ENCODE results near the gene GRID1. TPM values are rescaled to one million over a fixed set of nuclear protein-coding genes. Genes with fewer than 3 reads are reported as not detected.
A peak's percentile ranks its signal among the peaks of the same experiment; 100 is the strongest.

The GRID1 gene
- total RNA-seq, 1 donor from 2014 or later: 7.1 TPM

- no peaks in the 10 kb centered on the region for H3K27me3 ChIP-seq
- no peak for TF ChIP-seq CTCF (IDR thresholded peaks at IDR 0.05)
- TF ChIP-seq POLR2AphosphoS5 (IDR thresholded peaks at IDR 0.05; ENCODE audit: insufficient read depth in 1 of 2, low read depth in 1 of 2): no peak
- no peak for TF ChIP-seq POLR2A (IDR thresholded peaks at IDR 0.05)
- H3K9me3 ChIP-seq: no peaks in the 10 kb centered on the region
- intact Hi-C loops (cut with DNase I): no loop called here
- no peaks in the 10 kb centered on the region for H3K36me3 ChIP-seq
- H3K27ac ChIP-seq: no peak overlapping the region
- DNase-seq (ENCODE audit: extremely low spot score in 2 of 2): peak in 1 of 2 donors; percentile 77
- no peak overlapping the region for H3K4me3 ChIP-seq
- H3K4me1 ChIP-seq: no peaks in the 10 kb centered on the region
Observed at GRCh38 chr10:86042161-86042560, 324.4 kb downstream of the GRID1 start.

- intact Hi-C loops (cut with DNase I): no loop called here
- H3K9me3 ChIP-seq: no peaks in the 10 kb centered on the region
- DNase-seq (ENCODE audit: extremely low spot score in 2 of 2): peak in 1 of 2 donors; percentile 77
- H3K4me3 ChIP-seq: no peak overlapping the region
- H3K27ac ChIP-seq: no peak overlapping the region
- no peaks in the 10 kb centered on the region for H3K4me1 ChIP-seq
- H3K27me3 ChIP-seq: no peaks in the 10 kb centered on the region
- no peaks in the 10 kb centered on the region for H3K36me3 ChIP-seq
- TF ChIP-seq POLR2AphosphoS5 (IDR thresholded peaks at IDR 0.05; ENCODE audit: insufficient read depth in 1 of 2, low read depth in 1 of 2) (no peak), CTCF (IDR thresholded peaks at IDR 0.05) (no peak), POLR2A (IDR thresholded peaks at IDR 0.05) (no peak)
Observed at GRCh38 chr10:86041116-86041515, 325.5 kb downstream of the GRID1 start.

- intact Hi-C loops (cut with DNase I): no loop called here
- H3K4me3 ChIP-seq: no peak overlapping the region
- no peaks in the 10 kb centered on the region for H3K4me1 ChIP-seq
- no peaks in the 10 kb centered on the region for H3K9me3 ChIP-seq
- H3K36me3 ChIP-seq: no peaks in the 10 kb centered on the region
- no peaks in the 10 kb centered on the region for H3K27me3 ChIP-seq
- TF ChIP-seq CTCF (IDR thresholded peaks at IDR 0.05): no peak
- TF ChIP-seq POLR2A (IDR thresholded peaks at IDR 0.05): no peak
- no peak for TF ChIP-seq POLR2AphosphoS5 (IDR thresholded peaks at IDR 0.05; ENCODE audit: insufficient read depth in 1 of 2, low read depth in 1 of 2)
- DNase-seq (ENCODE audit: extremely low spot score in 2 of 2): peak in 1 of 2 donors; percentile 67
- H3K27ac ChIP-seq: no peak overlapping the region
Observed at GRCh38 chr10:86038371-86038770, 328.2 kb downstream of the GRID1 start.

- DNase-seq (ENCODE audit: extremely low spot score in 2 of 2): peak in 1 of 2 donors; percentile 55
- H3K27ac ChIP-seq: no peak overlapping the region
- no peak for TF ChIP-seq POLR2AphosphoS5 (IDR thresholded peaks at IDR 0.05; ENCODE audit: insufficient read depth in 1 of 2, low read depth in 1 of 2)
- no peak for TF ChIP-seq CTCF (IDR thresholded peaks at IDR 0.05)
- no peak for TF ChIP-seq POLR2A (IDR thresholded peaks at IDR 0.05)
- no peaks in the 10 kb centered on the region for H3K27me3 ChIP-seq
- no peak overlapping the region for H3K4me3 ChIP-seq
- no peaks in the 10 kb centered on the region for H3K4me1 ChIP-seq
- H3K9me3 ChIP-seq: no peaks in the 10 kb centered on the region
- H3K36me3 ChIP-seq: no peaks in the 10 kb centered on the region
- intact Hi-C loops (cut with DNase I): no loop called here
Observed at GRCh38 chr10:86037096-86037495, 329.5 kb downstream of the GRID1 start.

- no peaks in the 10 kb centered on the region for H3K36me3 ChIP-seq
- no peaks in the 10 kb centered on the region for H3K4me1 ChIP-seq
- TF ChIP-seq CTCF (IDR thresholded peaks at IDR 0.05): no peak
- TF ChIP-seq POLR2A (IDR thresholded peaks at IDR 0.05): no peak
- TF ChIP-seq POLR2AphosphoS5 (IDR thresholded peaks at IDR 0.05; ENCODE audit: insufficient read depth in 1 of 2, low read depth in 1 of 2): no peak
- no peak overlapping the region for H3K4me3 ChIP-seq
- intact Hi-C loops (cut with DNase I): no loop called here
- no peak overlapping the region for H3K27ac ChIP-seq
- DNase-seq (ENCODE audit: extremely low spot score in 2 of 2): no peak
- H3K9me3 ChIP-seq: no peaks in the 10 kb centered on the region
- H3K27me3 ChIP-seq: no peaks in the 10 kb centered on the region
Observed at GRCh38 chr10:86036544-86036831, 330.1 kb downstream of the GRID1 start.
